Measurements from ENCODE around the gene TMEM156. TPM values are rescaled to one million over a fixed set of nuclear protein-coding genes. Genes with fewer than 3 reads are reported as not detected.
"Not testable (repeated sequence)": the region's sequence is repeated elsewhere in the genome, so short reads cannot be mapped to it uniquely, and the experiment has no call there.

TMEM156 gene
- polyA plus RNA-seq, 1 donor from 2014 or later = not detected

DNA sequence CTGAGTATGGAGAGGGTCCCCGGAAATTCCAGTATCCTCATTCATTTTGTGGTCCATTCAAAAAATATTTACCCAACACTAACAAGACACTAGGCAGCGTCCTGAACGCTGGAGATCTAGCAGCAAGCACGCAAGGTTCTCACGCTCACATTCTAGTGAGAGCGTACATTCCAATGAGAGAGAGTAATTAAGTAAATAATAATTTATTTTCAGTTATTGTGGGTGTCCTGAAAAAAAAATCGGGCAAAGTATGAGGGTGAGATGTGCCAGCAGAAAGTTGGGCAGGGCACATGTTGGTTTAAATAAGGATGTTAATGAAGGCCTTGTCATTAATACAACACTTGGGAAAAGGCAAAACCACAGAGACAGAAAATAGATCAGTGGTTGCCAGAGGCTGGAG lies 4.0 kb upstream of the TMEM156 start:
- no peak for TF ChIP-seq POLR2AphosphoS5 (IDR thresholded peaks at IDR 0.05)
- no peak for TF ChIP-seq TAF1 (IDR thresholded peaks at IDR 0.05; ENCODE audit: low read depth)
- no peak for TF ChIP-seq SMC3 (conservative IDR thresholded peaks at IDR 0.05; ENCODE audit: poor library complexity)
- TF ChIP-seq EP300 (conservative IDR thresholded peaks at IDR 0.05; ENCODE audit: poor library complexity, severe bottlenecking) = no peak
- TF ChIP-seq RAD21 (conservative IDR thresholded peaks at IDR 0.05) = no peak
- TF ChIP-seq, protein P1, sequence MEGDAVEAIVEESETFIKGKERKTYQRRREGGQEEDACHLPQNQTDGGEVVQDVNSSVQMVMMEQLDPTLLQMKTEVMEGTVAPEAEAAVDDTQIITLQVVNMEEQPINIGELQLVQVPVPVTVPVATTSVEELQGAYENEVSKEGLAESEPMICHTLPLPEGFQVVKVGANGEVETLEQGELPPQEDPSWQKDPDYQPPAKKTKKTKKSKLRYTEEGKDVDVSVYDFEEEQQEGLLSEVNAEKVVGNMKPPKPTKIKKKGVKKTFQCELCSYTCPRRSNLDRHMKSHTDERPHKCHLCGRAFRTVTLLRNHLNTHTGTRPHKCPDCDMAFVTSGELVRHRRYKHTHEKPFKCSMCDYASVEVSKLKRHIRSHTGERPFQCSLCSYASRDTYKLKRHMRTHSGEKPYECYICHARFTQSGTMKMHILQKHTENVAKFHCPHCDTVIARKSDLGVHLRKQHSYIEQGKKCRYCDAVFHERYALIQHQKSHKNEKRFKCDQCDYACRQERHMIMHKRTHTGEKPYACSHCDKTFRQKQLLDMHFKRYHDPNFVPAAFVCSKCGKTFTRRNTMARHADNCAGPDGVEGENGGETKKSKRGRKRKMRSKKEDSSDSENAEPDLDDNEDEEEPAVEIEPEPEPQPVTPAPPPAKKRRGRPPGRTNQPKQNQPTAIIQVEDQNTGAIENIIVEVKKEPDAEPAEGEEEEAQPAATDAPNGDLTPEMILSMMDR (IDR thresholded peaks at IDR 0.05; ENCODE audit: poor library complexity, severe bottlenecking) = no peak
- TF ChIP-seq, protein P2, sequence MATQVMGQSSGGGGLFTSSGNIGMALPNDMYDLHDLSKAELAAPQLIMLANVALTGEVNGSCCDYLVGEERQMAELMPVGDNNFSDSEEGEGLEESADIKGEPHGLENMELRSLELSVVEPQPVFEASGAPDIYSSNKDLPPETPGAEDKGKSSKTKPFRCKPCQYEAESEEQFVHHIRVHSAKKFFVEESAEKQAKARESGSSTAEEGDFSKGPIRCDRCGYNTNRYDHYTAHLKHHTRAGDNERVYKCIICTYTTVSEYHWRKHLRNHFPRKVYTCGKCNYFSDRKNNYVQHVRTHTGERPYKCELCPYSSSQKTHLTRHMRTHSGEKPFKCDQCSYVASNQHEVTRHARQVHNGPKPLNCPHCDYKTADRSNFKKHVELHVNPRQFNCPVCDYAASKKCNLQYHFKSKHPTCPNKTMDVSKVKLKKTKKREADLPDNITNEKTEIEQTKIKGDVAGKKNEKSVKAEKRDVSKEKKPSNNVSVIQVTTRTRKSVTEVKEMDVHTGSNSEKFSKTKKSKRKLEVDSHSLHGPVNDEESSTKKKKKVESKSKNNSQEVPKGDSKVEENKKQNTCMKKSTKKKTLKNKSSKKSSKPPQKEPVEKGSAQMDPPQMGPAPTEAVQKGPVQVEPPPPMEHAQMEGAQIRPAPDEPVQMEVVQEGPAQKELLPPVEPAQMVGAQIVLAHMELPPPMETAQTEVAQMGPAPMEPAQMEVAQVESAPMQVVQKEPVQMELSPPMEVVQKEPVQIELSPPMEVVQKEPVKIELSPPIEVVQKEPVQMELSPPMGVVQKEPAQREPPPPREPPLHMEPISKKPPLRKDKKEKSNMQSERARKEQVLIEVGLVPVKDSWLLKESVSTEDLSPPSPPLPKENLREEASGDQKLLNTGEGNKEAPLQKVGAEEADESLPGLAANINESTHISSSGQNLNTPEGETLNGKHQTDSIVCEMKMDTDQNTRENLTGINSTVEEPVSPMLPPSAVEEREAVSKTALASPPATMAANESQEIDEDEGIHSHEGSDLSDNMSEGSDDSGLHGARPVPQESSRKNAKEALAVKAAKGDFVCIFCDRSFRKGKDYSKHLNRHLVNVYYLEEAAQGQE (IDR thresholded peaks at IDR 0.05; ENCODE audit: borderline replicate concordance) = no peak
- no peak for TF ChIP-seq MXI1 (conservative IDR thresholded peaks at IDR 0.05; ENCODE audit: poor library complexity, severe bottlenecking)
- TF ChIP-seq EZH2 (IDR thresholded peaks at IDR 0.05; ENCODE audit: borderline replicate concordance, insufficient read depth, low read length, poor library complexity, severe bottlenecking) = no peak
- Histone ChIP-seq H2AFZ (ENCODE audit: low read depth, low read length) (no peak overlapping the region), H3K27me3 (ENCODE audit: insufficient read depth, low read depth, low read length) (no peaks in the 10 kb centered on the region), H3K36me3 (ENCODE audit: insufficient read depth, low read length) (no peaks in the 10 kb centered on the region), H3K79me2 (replicated peaks; ENCODE audit: insufficient read depth, low read length) (no peaks in the 10 kb centered on the region), H3F3A (ENCODE audit: insufficient read depth, low read length, poor library complexity, severe bottlenecking) (no peaks in the 10 kb centered on the region), H3K9me2 (ENCODE audit: insufficient read depth, low read length) (no peaks in the 10 kb centered on the region), H3K9me3 (ENCODE audit: low read length) (no peaks in the 10 kb centered on the region), H3K4me3 (ENCODE audit: low read length) (no peak overlapping the region), H3K9ac (ENCODE audit: low read length) (no peak overlapping the region), H3K4me2 (ENCODE audit: low read length) (no peak overlapping the region), H3K27ac (ENCODE audit: low read length) (no peak overlapping the region), H4K20me1 (ENCODE audit: insufficient read depth) (no peaks in the 10 kb centered on the region)

DNA sequence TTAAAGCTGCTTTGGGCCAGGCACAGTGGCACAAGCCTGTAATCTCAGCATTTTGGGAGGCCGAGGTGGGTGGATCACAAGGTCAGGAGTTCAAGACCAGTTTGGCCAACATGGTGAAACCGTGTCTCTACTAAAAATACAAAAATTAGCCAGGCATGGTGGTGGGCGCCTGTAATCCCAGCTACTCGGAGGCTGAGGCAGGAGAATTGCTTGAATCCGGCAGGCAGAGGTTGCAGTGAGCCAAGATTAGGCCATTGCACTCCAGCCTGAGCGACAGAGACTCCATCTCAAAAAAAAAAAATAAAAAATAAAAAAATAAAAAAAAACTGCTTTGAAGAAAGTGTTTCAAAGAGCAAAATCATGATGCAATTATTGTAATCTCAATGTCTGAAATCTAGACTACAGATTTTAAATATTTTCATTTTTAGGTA lies 604 bp downstream of the TMEM156 start:
- H3F3A ChIP-seq (ENCODE audit: insufficient read depth, low read length, poor library complexity, severe bottlenecking); H3K4me3 ChIP-seq (ENCODE audit: low read length); H3K9me3 ChIP-seq (ENCODE audit: low read length); H3K36me3 ChIP-seq (ENCODE audit: insufficient read depth, low read length); H3K27me3 ChIP-seq (ENCODE audit: insufficient read depth, low read depth, low read length); H3K9ac ChIP-seq (ENCODE audit: low read length); H3K27ac ChIP-seq (ENCODE audit: low read length); H3K4me2 ChIP-seq (ENCODE audit: low read length); H4K20me1 ChIP-seq (ENCODE audit: insufficient read depth); H2AFZ ChIP-seq (ENCODE audit: low read depth, low read length); H3K9me2 ChIP-seq (ENCODE audit: insufficient read depth, low read length); H3K79me2 ChIP-seq (replicated peaks; ENCODE audit: insufficient read depth, low read length): not testable (repeated sequence)

DNA sequence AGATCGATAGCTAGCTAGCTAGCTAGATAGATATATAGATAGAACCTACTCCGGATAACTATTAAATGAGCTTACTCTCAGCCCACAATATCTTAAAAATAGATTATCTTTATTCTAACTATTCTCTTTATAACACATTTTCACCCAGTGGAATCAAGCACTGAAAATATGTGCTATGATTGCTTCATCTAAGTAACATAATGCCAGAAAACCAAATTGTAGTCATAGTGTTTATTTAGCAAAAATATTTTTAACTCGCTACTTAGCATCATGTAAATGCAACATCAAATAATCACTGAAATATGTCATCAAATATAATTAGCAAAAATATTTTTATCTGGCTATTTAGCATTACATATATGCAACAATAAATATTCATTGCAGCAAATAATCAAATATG lies 1.5 kb downstream of the TMEM156 start:
- Histone ChIP-seq H2AFZ (ENCODE audit: low read depth, low read length) (no peak overlapping the region), H3K36me3 (ENCODE audit: insufficient read depth, low read length) (no peaks in the 10 kb centered on the region), H4K20me1 (ENCODE audit: insufficient read depth) (no peaks in the 10 kb centered on the region), H3K27me3 (ENCODE audit: insufficient read depth, low read depth, low read length) (no peaks in the 10 kb centered on the region), H3F3A (ENCODE audit: insufficient read depth, low read length, poor library complexity, severe bottlenecking) (no peaks in the 10 kb centered on the region), H3K4me3 (ENCODE audit: low read length) (no peak overlapping the region), H3K9me3 (ENCODE audit: low read length) (no peaks in the 10 kb centered on the region), H3K4me2 (ENCODE audit: low read length) (no peak overlapping the region), H3K79me2 (replicated peaks; ENCODE audit: insufficient read depth, low read length) (no peaks in the 10 kb centered on the region), H3K27ac (ENCODE audit: low read length) (no peak overlapping the region), H3K9me2 (ENCODE audit: insufficient read depth, low read length) (no peaks in the 10 kb centered on the region), H3K9ac (ENCODE audit: low read length) (no peak overlapping the region)
- no peak for TF ChIP-seq POLR2AphosphoS5 (IDR thresholded peaks at IDR 0.05)
- TF ChIP-seq EZH2 (IDR thresholded peaks at IDR 0.05; ENCODE audit: borderline replicate concordance, insufficient read depth, low read length, poor library complexity, severe bottlenecking) = no peak
- TF ChIP-seq, protein P1 (IDR thresholded peaks at IDR 0.05; ENCODE audit: poor library complexity, severe bottlenecking) = no peak
- TF ChIP-seq MXI1 (conservative IDR thresholded peaks at IDR 0.05; ENCODE audit: poor library complexity, severe bottlenecking) = no peak
- no peak for TF ChIP-seq EP300 (conservative IDR thresholded peaks at IDR 0.05; ENCODE audit: poor library complexity, severe bottlenecking)
- no peak for TF ChIP-seq SMC3 (conservative IDR thresholded peaks at IDR 0.05; ENCODE audit: poor library complexity)
- TF ChIP-seq, protein P2 (IDR thresholded peaks at IDR 0.05; ENCODE audit: borderline replicate concordance) = no peak
- TF ChIP-seq RAD21 (conservative IDR thresholded peaks at IDR 0.05) = no peak
- TF ChIP-seq TAF1 (IDR thresholded peaks at IDR 0.05; ENCODE audit: low read depth) = no peak

Data from neural cell (in vitro differentiated cells).